SKM-1 treated with dmso at 0.1 percent for 144 hours (cell line): ENCODE results near the gene ARID1B.
"Not testable (repeated sequence)": the region's sequence is repeated elsewhere in the genome, so short reads cannot be mapped to it uniquely, and the experiment has no call there.

Experiments
- DNase-seq: peaks from one replicate; lab custom pipeline; 2025; ENCODE audit not compliant: unreplicated experiment; lab: John Stamatoyannopoulos, UW

ARID1B gene

DNA sequence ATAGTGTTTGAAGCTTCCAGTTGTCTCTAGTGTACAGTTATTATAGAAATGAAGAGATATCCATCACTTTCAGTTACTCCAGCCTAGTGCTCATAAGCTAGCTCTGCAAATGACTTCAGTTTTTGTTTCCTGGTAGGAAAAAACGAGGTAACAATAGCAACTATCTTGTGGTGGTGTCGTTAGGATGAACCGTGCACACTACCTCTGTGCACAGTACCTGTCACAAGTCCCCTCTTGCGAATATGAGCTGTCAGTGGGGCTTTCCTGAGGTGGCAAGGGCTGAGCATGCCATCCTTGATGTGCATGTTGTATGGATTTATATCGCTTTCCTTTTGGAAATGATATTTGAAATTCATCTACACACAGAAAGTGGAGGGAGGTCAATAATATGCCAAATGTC, 151.8 kb downstream of the ARID1B start:
- DNase-seq = no peak

- no peak for DNase-seq
Measured at GRCh38 chr6:156931283-156931682, 154.1 kb downstream of the ARID1B start.

DNA sequence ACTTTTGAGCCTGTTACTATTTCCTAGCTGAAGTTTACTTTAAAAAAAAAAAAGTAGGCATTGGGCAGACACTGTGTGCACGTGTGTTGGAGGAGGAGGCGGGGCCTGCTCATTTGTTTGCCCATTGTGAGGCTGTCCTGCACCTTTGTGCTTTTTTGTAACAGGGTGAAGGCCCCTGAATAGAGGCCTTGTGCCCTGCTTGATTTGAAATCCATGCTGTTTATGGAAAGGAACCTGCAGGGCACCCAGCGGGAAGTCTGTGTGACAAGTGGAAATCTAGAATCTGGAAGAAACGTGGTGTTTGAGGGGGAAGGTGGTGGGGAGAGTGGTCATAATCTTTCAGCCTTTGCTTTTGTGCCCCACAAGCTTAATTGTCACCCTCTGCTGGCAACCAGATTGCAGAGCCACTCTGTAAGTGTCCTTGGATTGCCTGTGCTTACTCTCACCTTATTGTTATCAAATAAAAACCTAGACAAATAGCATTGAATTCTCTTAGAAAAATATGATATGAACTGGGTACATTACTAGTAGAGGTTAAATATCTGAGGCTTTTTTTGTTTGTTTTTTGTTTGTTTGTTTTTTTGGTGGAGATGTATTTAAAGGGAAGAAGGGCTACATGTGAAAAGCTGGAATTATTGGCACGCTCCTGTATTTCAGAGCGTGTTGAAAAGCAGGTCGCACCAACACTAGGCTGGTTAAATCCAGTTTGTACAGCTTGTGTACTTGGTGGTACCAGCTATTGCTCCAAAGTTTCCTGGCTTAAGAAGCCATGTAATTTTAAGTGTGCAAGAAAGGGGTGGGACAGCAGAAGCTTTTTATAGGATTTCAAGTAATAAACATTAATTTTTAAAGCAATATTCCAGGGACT, 156.3 kb downstream of the ARID1B start:
- no peak for DNase-seq

GRCh38 chr6:156934069-156934460, 156.9 kb downstream of the ARID1B start:
- no peak for DNase-seq

DNA sequence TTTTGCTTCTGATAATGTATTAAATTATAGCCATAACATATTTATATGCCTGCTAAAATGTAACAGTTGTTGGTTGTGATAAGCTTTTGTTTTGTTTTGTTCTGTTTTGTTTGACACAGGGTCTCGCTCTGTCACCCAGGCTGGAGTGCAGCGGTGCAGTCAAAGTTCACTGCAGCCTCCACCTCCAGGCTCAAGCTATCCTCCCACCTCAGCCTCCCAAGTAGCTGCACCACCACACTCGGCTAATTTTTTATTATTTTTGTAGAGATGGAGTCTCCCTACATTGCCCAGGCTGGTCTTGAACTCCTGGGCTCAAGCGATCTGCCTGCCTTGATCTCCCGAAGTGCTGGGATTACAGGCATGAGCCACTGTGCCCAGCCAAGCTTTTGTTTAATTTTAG, 157.8 kb downstream of the ARID1B start:
- DNase-seq = no peak

GRCh38 chr6:156938143-156938542, 161.0 kb downstream of the ARID1B start:
- DNase-seq = no peak

- no peak for DNase-seq
Measured at GRCh38 chr6:156940221-156940620, 163.0 kb downstream of the ARID1B start.

GRCh38 chr6:156942266-156942665, 165.1 kb downstream of the ARID1B start:
- DNase-seq = no peak

DNA sequence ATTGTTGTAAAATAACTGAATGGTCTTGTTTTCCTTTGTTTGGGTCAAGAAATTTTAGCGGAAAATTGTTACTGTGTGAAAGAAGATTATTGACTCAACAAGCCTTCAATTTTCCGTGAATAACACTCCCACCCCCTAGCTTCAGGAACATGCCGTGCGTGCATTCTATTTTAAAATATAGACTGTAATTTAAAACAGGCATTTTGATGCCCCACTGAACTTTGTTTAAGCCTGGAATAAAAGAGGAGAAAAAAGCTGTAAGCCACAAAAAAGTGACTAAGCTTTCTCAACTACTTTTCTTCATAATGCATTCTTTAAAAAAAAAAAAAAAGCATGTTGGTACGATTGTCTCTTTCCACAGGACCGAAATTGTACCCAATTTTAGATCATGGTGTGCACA, 166.0 kb downstream of the ARID1B start:
- DNase-seq = no peak

DNA sequence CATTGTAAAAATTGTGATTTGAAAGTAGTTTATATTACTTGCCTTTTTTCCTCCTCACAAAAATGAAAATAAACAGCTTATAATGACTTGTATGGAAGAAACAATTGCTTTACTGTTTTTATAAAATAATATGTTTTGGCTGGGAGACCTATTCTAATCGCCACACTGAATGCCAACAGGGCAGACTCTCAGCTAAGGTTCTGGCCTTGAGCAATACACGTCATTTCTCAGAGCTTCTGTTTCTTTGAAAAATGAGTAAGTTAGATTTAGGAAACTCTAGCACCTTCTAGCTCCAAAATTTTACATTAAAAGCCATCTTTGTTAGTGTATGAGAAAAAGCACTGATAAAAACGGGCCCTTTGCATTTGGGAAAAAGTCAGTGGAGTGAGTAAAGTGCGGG, 166.6 kb downstream of the ARID1B start:
- no peak for DNase-seq

- no peak for DNase-seq
Measured at GRCh38 chr6:156944412-156944811, 167.2 kb downstream of the ARID1B start.

DNA sequence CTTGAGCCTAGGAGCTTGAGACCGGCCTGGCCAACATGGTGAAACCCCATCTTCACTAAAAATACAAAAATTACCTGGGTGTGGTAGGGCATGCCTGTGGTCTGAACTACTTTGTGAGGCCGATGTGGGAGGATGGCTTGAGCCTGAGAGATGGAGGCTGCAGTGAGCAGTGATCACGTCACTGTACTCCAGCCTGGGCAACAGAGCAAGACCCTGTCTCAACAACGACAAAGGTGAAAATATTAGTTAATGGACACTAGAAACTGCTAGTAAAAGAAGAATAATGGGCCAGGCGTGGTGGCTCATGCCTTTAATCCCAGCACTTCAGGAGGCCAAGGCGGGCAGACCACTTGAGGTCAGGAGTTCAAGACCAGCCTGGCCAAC, 168.6 kb downstream of the ARID1B start:
- DNase-seq = not testable (repeated sequence)

DNA sequence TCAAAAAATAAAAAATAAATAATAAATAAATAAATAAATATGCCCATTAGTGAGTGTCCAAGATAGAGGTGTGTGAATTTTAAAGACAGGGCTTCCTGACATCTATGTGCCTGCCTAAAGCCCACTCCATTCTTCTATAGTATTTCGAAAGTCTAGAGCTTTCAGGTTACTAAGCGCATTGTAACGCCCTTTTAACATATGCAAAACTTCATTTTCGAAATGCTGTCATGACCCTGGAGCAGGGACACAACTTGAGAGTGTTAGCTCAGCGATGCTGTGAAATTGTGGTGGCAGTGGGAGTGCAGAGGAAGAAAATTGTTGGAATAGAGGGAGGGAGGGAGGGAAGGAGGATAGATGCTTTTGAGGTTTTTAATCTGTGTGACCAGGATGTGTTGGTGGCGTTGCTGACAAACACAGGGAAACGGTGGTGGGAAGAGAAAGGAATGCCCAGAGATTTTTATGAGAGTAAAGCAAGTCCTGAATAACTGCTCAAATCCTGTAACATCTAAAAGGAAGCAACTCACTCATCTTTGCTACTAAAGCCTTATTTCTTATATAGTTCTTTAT, 169.3 kb downstream of the ARID1B start:
- DNase-seq = no peak

DNA sequence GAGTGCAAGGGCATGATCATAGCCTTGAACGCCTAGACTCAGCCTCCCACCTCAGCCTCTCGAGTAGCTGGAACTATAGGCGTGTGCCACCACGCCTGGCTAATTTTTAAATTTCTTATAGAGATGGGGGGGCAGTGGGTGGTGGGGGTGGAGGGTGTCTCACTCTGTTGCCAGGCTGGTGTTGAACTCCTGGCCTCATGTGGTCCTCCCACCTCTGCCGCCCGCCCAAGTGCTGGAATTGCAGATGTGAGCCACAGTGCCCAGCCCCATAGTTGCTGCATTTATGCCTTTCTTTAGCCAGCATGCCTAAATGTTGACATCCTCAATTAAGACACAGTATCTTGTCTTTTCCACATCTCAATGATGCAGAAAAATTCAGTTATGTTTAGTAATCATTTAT, 171.1 kb downstream of the ARID1B start:
- no peak for DNase-seq

- DNase-seq = no peak
Measured at GRCh38 chr6:156948807-156949206, 171.6 kb downstream of the ARID1B start.

- no peak for DNase-seq
Measured at GRCh38 chr6:156949376-156949775, 172.2 kb downstream of the ARID1B start.

- DNase-seq = no peak
Measured at GRCh38 chr6:156950084-156950483, 172.9 kb downstream of the ARID1B start.

DNA sequence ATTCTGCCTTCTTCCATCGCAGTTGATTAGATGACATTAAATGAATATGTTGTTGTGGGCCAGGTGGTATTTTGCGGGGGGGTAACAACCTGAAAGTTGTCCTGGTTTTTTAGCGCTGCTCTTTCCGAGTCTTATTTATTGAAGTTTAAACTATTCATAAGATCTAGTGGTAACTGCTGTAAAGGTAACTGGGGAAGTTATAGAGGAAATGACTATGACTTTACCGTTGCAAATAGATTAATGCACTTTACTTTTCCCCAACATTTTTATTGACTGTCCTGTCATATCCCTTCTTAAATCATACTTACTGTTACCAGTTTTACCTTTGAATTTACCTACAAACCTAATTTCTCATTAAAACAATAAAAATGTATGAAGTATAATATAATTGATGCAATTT, 173.4 kb downstream of the ARID1B start:
- DNase-seq = no peak

DNA sequence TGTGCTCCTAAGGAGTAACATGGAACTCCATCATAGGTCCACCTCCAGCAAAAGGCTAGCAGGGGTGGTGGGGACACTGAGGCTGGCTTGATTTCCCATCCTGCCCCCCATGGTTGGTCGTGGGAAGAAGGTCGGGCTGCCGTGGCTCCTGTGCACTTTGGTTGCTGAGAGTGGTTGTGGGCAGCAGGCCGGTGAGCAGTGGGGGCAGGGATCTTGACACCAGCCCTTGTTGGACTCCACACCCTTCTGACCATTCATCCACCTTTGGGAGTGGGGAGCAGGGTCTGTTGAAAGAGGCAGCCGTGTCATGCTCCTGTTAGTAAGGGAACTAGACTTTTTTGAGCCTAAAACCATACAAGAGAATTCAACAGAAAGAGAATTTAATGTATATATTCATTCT, 175.2 kb downstream of the ARID1B start:
- DNase-seq = no peak

DNA sequence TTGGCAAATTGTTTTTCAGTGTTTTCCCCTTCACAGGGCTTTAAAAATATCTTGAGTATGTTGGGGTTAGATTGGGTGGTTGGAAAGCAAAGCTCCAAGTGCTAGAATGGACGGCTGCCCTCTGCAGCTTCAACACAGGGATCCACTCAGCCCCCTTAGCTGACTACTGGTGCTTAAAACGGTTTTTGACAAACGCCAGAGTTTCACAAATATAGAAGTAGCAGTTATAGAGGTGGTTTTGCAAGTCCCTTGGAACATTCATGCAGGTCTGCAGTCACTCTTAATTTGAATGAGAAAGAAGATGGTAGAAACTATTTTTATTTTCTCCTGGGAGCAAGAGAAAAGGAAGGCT, 175.9 kb downstream of the ARID1B start:
- no peak for DNase-seq

DNA sequence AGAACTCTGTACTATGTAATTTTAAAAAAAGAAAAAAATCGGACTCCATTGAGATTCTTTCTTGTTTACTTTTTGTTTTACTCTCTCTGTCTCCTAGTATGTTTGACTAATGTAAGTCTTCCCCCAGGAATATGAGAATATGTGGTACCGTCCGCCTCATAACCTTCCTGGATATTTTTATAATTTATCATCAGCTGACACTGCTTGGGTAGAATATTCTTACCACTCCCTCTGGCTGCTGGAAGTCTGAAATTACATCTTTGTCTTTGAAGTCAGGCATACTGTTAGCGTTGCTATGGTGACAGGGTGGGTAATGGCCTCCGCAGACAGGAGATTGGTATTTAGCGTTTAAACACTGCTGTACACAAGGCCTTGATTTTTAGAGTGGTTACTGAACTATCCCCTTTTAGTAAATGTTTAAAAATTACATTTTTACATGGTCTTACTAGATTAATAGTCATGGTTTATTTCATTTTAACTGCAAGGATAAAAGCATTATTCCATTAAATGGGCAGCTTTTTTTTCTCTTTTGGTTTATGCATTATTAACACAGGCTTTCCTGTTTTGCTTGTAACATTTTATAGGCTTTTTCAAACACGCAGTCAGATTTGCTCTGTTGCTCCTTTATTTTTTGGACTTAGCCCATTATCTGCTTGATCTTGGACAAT, 176.4 kb downstream of the ARID1B start:
- DNase-seq = no peak

- no peak for DNase-seq
Measured at GRCh38 chr6:156954191-156954590, 177.0 kb downstream of the ARID1B start.
